DOHH2 (cell line): ENCODE data around the gene SLC2A13.

ENCODE experiments used
- H3F3A ChIP-seq: fragments of 200-600 bp; sonication (generic), shearing (Covaris generic); 2 replicates; pipeline ENCODE4 v1.6.0; 2016; ENCODE audit warnings: antibody characterized with exemption, mild to moderate bottlenecking; ENCODE audit not compliant: control insufficient read depth, insufficient read depth
- H3K27ac ChIP-seq: fragments of 200-600 bp; sonication (generic); 2 replicates; pipeline ENCODE4 v1.5.1; 2014; ENCODE audit warnings: low read depth, mild to moderate bottlenecking, low read length, moderate library complexity
- H3K27me3 ChIP-seq: fragments of 200-600 bp; sonication (generic); 2 replicates; pipeline ENCODE4 v1.6.1; 2014; ENCODE audit warnings: mild to moderate bottlenecking, low read length, mixed read lengths; ENCODE audit not compliant: control insufficient read depth
- H3K36me3 ChIP-seq: fragments of 200-600 bp; sonication (generic); 2 replicates; pipeline ENCODE4 v1.6.1; 2014; ENCODE audit warnings: mild to moderate bottlenecking, low read length, moderate library complexity, mixed read lengths; ENCODE audit not compliant: control insufficient read depth
- H3K4me1 ChIP-seq: fragments of 200-600 bp; sonication (generic); 2 replicates; pipeline ENCODE4 v1.6.1; 2014; ENCODE audit warnings: mild to moderate bottlenecking, low read length, mixed read lengths; ENCODE audit not compliant: control insufficient read depth
- H3K4me2 ChIP-seq: fragments of 200-600 bp; sonication (generic); 2 replicates; pipeline ENCODE4 v1.6.0; 2014; ENCODE audit warnings: mild to moderate bottlenecking, low read length, moderate library complexity
- H3K4me3 ChIP-seq: fragments of 200-600 bp; sonication (generic); 2 replicates; pipeline ENCODE4 v1.5.1; 2014; ENCODE audit warnings: mild to moderate bottlenecking, low read length, mixed read lengths
- H3K79me2 ChIP-seq: fragments of 200-600 bp; sonication (generic); 2 replicates; pipeline ENCODE4 v1.6.1; 2014; ENCODE audit warnings: mild to moderate bottlenecking, low read length, mixed read lengths; ENCODE audit not compliant: control insufficient read depth
- H3K9me2 ChIP-seq: fragments of 200-600 bp; sonication (generic); replicated peaks from 2 replicates; pipeline ENCODE4 v1.6.1; 2014; ENCODE audit warnings: mild to moderate bottlenecking, low read length, mixed read lengths; ENCODE audit not compliant: control insufficient read depth
- H3K9me3 ChIP-seq: fragments of 200-600 bp; sonication (generic); 2 replicates; pipeline ENCODE4 v1.6.1; 2014; ENCODE audit warnings: antibody characterized with exemption, low read length, mixed read lengths; ENCODE audit not compliant: control insufficient read depth, insufficient read depth
- H4K20me1 ChIP-seq: fragments of 200-600 bp; sonication (generic); 2 replicates; pipeline ENCODE4 v1.6.0; 2014; ENCODE audit warnings: low read depth, mild to moderate bottlenecking, antibody characterized with exemption, low read length, moderate library complexity; ENCODE audit not compliant: control insufficient read depth, insufficient read depth
- CTCF ChIP-seq: fragments of 200-600 bp; sonication (generic); IDR thresholded peaks from one replicate; pipeline ENCODE4 v1.5.1; 2014; ENCODE audit warnings: antibody characterized with exemption, mild to moderate bottlenecking, low read depth, low read length; ENCODE audit not compliant: poor library complexity, severe bottlenecking
- EZH2phosphoT487 ChIP-seq: fragments of 200-600 bp; sonication (generic); IDR thresholded peaks from 2 replicates; pipeline ENCODE4 v1.6.1; 2017; ENCODE audit warnings: borderline replicate concordance, mild to moderate bottlenecking, antibody characterized with exemption, low read length, moderate library complexity, mixed read lengths

The SLC2A13 gene

GRCh38 chr12:40015881-40016280, 90.0 kb downstream of the SLC2A13 start:
- Histone ChIP-seq H3K27ac (no peak overlapping the region), H3K79me2 (no peaks in the 10 kb centered on the region), H3K9me2 (no peaks in the 10 kb centered on the region), H3K4me1 (peaks cover 5% of the 10 kb centered on the region), H3K9me3 (no peaks in the 10 kb centered on the region), H3K27me3 (no peaks in the 10 kb centered on the region), H3K4me2 (no peak overlapping the region), H4K20me1 (no peaks in the 10 kb centered on the region), H3F3A (no peaks in the 10 kb centered on the region), H3K36me3 (no peaks in the 10 kb centered on the region), H3K4me3 (no peak overlapping the region)
- TF ChIP-seq CTCF, result no peak
- TF ChIP-seq EZH2phosphoT487, result no peak

- no peaks in the 10 kb centered on the region for H3K36me3 ChIP-seq
- no peaks in the 10 kb centered on the region for H4K20me1 ChIP-seq
- H3K27me3 ChIP-seq, result no peaks in the 10 kb centered on the region
- no peaks in the 10 kb centered on the region for H3K9me2 ChIP-seq
- H3K4me1 ChIP-seq, result peaks cover 5% of the 10 kb centered on the region
- no peak overlapping the region for H3K4me3 ChIP-seq
- H3F3A ChIP-seq, result no peaks in the 10 kb centered on the region
- TF ChIP-seq EZH2phosphoT487 (no peak), CTCF (no peak)
- no peaks in the 10 kb centered on the region for H3K79me2 ChIP-seq
- no peak overlapping the region for H3K4me2 ChIP-seq
- H3K27ac ChIP-seq, result no peak overlapping the region
- no peaks in the 10 kb centered on the region for H3K9me3 ChIP-seq
Observed at GRCh38 chr12:40015345-40015744, 90.5 kb downstream of the SLC2A13 start.

- H4K20me1 ChIP-seq, result no peaks in the 10 kb centered on the region
- no peaks in the 10 kb centered on the region for H3K9me2 ChIP-seq
- no peak overlapping the region for H3K4me2 ChIP-seq
- no peaks in the 10 kb centered on the region for H3K27me3 ChIP-seq
- no peak for TF ChIP-seq CTCF
- TF ChIP-seq EZH2phosphoT487, result no peak
- no peaks in the 10 kb centered on the region for H3K9me3 ChIP-seq
- peaks cover 5% of the 10 kb centered on the region for H3K4me1 ChIP-seq
- H3K36me3 ChIP-seq, result no peaks in the 10 kb centered on the region
- H3K4me3 ChIP-seq, result no peak overlapping the region
- no peaks in the 10 kb centered on the region for H3K79me2 ChIP-seq
- H3F3A ChIP-seq, result no peaks in the 10 kb centered on the region
- H3K27ac ChIP-seq, result no peak overlapping the region
Observed at GRCh38 chr12:40013847-40014246, 92.0 kb downstream of the SLC2A13 start.

GRCh38 chr12:40013292-40013691, 92.6 kb downstream of the SLC2A13 start:
- Histone ChIP-seq H3F3A (no peaks in the 10 kb centered on the region), H3K4me3 (no peak overlapping the region), H3K79me2 (no peaks in the 10 kb centered on the region), H3K4me2 (no peak overlapping the region), H4K20me1 (no peaks in the 10 kb centered on the region), H3K27ac (no peak overlapping the region), H3K9me2 (no peaks in the 10 kb centered on the region), H3K36me3 (no peaks in the 10 kb centered on the region), H3K9me3 (no peaks in the 10 kb centered on the region), H3K4me1 (peaks cover 5% of the 10 kb centered on the region), H3K27me3 (no peaks in the 10 kb centered on the region)
- TF ChIP-seq CTCF (no peak), EZH2phosphoT487 (no peak)
